Measurements from ENCODE around the gene TMSB15A.
"Not testable (repeated sequence)": the region's sequence is repeated elsewhere in the genome, so short reads cannot be mapped to it uniquely, and the experiment has no call there.

Gene TMSB15A

DNA sequence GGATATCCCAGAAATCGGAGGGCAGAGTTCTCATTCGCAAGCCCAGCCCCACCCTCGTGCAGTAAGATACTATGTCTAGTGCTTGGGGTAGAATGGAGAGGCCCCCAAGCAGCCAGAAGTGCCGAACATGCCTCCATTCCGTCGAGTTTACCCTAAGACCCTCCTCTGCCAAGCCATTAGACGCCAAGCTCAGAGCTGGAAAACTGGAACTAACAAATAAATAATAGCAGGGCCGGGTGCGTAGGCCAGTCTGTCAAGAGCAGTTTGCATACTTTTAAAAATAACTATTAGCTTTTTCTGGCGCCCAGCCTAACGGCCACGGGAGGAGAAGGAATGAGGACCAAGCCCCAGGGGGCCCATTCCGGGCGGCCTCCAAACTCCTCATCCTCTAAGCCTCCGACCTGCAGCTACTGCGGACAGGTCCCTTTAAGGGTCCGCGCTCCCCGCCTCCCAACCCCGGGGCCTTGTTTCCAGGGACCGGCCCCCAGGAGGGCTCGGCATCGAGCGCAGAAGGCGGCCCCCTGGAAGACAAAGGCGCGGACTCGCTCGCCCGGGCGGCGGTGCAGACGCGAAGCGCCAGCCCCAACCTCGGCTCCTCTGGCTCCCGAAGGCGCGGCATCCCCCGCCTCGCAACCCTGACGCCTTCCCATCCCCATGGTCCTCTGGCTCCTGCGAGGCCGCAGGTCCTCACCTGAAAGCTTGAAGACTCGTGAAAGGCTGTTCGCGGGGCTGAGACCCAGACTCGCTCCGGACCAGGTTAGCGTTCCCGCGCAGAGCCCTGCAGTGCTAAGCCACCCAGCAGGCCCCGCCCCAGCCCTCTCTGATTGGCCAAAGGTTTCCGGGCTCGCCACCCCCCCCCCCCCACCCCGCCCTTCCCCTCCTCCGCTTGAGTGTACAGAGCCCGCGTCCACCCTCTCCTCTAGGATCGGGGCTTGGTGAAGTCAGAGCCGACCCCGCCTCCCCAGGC is at the start of gene TMSB15A:
Gene TMSB15A (minus strand): TSS at position 765 of the 967 bp plus-strand sequence.
- FAIRE-seq (no peak), DNase-seq (ENCODE audit: extremely low spot score, insufficient read length, low read depth) (no peak)

DNA sequence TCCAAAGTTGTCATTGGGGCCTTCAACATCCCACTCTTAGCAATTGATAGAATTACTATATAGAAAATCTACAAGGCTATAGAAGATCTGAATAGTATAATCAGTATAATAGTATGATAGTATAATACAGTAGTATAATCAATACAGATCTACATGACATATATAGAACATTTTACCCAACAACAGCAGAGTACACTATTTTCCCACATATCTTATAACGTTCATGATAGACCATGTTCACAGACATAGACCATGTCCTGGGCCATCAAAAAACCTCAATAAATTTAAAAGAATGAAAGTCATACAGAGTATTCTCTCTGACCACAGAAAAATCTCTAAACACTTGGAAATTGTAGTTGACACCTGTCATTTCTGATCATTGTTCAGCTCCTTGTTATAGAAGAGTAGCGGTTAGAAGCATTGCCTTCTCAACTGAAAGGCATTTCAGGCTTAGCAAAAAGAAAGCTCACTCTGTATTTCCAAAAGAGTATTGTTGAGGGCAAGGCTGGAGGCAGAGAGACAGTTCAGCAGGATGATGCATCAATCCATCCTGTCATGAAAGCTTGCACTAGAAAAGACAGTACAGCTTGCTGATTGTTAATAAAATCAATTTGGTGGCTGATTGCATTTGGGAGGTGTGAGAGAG is 44.0 kb upstream of the TMSB15A start:
- no peak for FAIRE-seq
- DNase-seq (ENCODE audit: extremely low spot score, insufficient read length, low read depth), result no peak

DNA sequence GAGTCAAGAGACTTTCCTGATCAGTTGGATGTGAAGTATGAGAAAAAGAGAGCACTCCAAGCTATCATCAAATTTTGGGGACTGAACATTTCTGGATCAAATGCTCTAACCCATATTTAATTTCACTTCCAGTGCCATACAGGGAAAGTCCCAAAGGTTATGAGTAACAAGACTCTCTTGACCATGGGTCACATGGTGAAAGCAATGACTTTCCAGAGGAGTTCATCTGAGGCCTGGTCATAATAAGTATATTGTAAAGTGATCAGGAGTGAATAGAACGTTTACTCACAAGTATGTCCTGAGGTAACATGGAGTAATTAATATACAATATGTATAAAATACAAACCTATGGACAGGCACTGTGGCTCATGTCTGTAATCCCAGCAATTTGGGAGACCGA is 42.1 kb upstream of the TMSB15A start:
- DNase-seq (ENCODE audit: extremely low spot score, insufficient read length, low read depth) (no peak), FAIRE-seq (peak; percentile 12)

DNA sequence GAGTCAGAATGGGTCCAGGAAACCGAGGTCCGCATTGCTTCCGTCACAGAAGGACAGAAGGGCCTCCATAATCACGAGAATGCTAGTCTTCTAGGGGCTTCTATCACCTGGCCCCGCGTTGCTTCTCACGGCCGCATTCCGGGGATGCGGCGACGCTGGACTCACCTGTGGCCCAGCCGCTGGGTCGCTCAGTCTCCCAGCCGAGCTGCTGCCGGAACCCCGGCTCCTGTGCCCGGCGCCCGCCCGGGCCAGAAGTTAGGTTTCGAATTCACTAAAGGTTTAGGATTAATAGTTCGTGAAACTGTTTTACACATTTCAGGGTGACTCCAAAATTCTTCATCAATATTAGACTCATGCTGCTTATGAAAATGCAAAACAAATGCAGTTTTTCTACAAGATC is 31.7 kb upstream of the TMSB15A start:
- DNase-seq (ENCODE audit: extremely low spot score, insufficient read length, low read depth) (no peak), FAIRE-seq (no peak)

DNA sequence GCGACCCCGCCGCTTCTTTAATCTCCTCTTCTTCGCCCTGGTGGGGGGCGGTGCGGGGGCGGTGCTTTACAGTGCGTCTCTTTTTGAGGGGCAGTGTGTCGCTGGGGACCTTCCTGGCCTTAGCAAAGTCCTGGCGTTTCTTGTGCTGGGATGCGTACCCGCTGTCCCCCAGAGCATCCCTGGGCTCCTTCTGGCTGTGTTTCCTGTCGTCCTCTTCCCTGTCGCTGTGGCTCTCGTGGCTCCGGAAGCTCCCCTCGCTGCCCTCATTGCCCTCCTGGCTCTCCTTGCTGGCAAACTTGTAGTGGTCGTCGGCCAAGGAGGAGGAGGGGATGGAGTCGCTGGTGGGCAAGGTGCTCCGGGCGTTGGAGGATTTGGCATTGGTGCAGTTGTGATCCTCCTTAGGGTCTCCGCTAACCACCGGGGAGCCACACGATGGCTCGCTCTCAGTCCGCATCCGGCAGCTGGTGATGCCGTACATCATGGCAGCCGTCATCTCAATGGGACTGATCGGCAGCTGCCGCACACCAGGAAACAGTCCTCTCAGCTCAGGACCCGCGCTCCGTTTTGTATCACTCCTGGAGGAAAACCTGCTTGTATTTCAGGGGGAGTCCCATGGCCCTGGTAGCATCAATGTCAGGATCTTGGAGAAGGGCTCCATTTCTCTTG is 30.4 kb upstream of the TMSB15A start:
- no peak for FAIRE-seq
- DNase-seq (ENCODE audit: extremely low spot score, insufficient read length, low read depth), result no peak

DNA sequence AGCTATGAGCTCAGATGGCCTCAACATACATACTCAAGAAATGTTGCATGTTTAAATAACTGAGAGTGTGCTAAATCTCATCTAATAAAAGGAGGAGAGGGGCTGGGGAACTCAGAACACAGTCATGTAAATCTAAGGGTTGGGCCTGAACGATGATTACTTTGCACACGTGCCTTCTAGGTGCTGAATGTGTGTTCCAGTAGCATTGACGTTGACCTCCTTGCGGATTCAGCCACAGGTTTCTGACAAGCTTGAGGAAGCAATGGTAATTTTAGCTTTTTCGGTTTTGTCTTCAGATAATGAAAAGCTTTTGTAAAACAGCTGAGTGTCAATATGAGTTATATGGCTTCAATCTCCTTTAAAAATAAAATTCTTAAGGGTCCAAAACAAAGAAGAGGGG is 29.6 kb upstream of the TMSB15A start:
- FAIRE-seq; DNase-seq (ENCODE audit: extremely low spot score, insufficient read length, low read depth): not testable (repeated sequence)

DNA sequence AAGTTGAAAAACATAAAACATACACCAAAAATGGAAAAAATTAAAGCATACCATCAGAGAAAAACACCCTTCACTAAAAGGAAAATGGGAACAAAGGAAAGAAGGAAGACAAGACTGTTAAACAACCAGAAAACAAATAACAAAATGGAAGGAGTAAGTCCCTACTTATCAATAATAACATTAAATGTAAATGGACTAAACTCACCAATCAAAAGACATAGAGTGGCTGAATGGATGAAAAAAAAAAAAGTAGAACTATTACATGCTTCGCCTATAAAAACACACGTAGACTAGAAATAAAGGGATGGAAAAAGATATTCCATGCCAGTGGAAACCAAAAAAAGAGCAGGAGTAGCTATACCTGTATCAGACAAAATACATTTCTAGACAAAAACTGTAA is 19.4 kb upstream of the TMSB15A start:
- FAIRE-seq (no peak), DNase-seq (ENCODE audit: extremely low spot score, insufficient read length, low read depth) (no peak)

DNA sequence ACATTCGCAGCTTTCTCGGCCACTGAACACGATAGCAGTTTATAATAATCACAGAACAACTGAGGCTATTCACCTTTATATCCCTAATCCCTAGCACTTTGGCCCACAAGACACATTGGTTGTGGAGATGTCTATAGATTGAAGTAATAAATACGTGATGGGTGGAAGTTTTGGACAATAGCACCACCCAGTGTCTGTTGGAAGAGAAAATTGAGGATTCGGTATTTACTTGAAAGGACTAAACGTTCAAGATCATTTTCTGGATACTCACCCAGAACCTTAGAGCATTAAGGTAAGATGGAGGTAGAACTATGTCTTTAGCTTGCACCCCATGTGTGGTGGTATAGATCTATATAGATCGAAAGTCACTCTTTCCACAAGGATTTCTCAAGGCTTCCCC is 787 bp upstream of the TMSB15A start:
- no peak for DNase-seq (ENCODE audit: extremely low spot score, insufficient read length, low read depth)
- peak; percentile 15 for FAIRE-seq

DNA sequence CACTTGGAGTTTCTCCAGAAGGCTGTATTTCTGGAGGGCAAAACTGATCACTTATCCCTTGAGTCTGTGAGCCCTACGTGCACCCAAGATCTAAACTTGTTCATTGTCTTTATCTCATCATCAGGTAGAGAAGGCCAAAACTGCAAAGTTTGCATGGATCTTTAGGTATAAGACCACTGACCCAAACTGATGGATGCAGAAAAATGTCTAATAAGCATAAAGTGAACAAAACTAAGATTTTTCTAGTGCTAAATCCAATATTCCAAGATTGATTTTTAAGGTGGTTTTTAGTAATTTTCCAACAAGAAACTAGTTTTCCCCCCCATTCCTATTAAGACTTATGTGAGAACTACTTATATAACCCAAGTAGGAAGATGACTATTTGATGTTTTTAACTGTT is 2.0 kb downstream of the TMSB15A start:
- no peak for DNase-seq (ENCODE audit: extremely low spot score, insufficient read length, low read depth)
- no peak for FAIRE-seq

DNA sequence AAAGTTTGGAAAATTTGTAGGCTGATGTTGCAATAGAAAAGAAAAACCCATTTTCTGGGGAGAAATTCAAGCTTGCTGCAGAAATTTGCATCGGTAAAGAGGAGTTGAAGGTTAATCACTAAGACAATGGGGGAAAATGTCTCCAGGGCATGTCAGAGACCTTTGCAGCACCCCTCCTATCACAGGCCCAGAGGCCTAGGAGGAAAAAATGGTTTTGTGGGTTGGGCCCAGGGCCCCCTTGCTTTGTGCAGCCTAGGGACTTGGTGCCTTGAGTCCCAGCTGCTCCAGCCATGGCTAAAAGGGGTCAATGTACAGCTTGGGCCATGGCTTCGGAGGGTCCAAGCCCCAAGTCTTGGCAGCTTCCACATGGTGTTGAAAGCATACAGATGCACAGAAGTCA is 17.8 kb downstream of the TMSB15A start:
- DNase-seq (ENCODE audit: extremely low spot score, insufficient read length, low read depth), result no peak
- FAIRE-seq, result no peak

DNA sequence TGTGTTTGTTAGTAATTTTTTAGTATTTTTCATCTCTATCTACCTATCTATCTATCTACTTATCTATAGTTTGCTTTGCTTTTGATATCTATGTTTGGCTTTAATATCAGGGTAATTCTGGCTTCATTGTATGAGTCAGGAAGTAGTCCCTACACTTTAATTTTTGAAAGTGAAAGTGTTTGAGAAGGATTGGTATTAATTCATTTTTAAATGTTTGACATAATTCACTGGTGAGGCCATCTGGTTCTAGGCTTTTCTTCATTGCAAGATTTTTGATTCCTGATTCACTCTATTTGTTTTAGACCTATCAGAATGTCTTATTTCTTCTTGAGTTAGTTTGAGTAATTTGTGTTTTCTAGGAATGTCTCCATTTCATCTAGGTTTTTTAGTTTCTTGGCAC is 24.8 kb downstream of the TMSB15A start:
- FAIRE-seq, result no peak
- no peak for DNase-seq (ENCODE audit: extremely low spot score, insufficient read length, low read depth)

DNA sequence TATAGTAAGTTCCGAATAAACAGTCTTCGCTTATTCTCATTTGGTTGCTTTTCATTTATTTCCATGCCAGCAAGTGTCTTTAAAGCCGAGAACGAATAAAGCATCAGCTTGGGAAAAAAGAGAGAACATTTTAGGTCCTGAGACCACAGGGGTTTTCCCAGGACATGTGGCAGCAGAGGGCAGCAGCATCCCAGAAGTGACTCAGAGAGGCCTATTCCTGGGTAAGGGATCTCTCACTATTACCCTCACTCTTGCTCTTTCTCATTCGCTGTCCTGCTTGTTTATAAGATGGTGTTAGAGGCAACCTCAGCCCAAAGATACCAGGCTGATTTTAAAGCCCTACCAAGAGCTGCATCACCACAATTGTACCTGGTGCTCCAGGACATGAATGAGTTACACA is 37.8 kb downstream of the TMSB15A start:
- DNase-seq (ENCODE audit: extremely low spot score, insufficient read length, low read depth); FAIRE-seq: not testable (repeated sequence)

DNA sequence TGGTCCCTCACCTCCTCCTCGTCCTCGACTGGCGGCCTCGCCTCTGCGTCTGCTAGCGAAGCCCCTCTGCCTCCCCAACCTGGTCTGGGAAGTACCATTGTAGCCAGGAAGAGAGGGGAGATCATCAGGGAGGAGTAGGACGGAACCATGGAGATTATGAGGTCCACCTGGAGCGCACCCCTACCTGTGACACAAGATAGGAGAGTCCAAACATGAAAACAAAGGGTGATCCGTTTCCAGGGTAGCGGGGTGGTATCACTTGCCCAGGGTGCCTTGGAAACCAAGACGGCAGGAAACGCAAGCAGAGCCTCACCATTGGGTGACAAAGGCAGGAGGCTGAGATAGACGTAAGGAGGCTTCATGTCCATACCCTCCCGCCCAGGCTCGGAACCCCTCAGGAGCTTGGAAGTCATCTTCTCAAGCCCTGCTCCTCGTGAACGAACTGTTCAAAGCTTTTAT is 44.7 kb downstream of the TMSB15A start, which contains the start of gene TCP11X2:
Gene TCP11X2 (minus strand): TSS at position 51 of the 459 bp plus-strand sequence.
- FAIRE-seq; DNase-seq (ENCODE audit: extremely low spot score, insufficient read length, low read depth): not testable (repeated sequence)

DNA sequence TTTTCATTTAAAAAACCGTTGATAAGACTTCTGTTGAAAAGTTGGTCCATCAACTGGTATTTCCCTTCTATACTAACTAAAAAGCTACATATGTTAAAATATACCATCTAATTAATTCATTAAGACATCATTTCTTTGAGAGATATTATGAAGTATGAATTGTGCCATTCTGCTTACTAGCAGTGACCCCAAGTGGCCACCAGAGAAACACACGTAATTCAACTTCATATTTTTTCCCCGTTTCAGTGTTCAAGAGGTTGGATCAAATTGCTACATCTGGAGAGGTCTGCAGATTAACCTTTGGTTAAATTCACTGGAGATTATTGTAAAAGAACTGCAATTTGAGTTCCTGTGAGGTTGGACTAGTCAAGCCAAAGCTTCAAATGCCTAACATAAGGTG is 46.3 kb downstream of the TMSB15A start:
- FAIRE-seq, result peak; percentile 79
- not testable (repeated sequence) for DNase-seq (ENCODE audit: extremely low spot score, insufficient read length, low read depth)

Data from GM18507 (cell line).